ENCODE measurements around the gene FUT4.

- TF ChIP-seq NFATC4 (CRISPR knock-in tag; IDR thresholded peaks at IDR 0.05) (no peak), MAX (CRISPR knock-in tag; IDR thresholded peaks at IDR 0.05) (no peak), CTCF (IDR thresholded peaks at IDR 0.05) (no peak)
- TF ChIP-seq, protein P1, sequence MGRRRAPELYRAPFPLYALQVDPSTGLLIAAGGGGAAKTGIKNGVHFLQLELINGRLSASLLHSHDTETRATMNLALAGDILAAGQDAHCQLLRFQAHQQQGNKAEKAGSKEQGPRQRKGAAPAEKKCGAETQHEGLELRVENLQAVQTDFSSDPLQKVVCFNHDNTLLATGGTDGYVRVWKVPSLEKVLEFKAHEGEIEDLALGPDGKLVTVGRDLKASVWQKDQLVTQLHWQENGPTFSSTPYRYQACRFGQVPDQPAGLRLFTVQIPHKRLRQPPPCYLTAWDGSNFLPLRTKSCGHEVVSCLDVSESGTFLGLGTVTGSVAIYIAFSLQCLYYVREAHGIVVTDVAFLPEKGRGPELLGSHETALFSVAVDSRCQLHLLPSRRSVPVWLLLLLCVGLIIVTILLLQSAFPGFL (CRISPR knock-in tag; IDR thresholded peaks at IDR 0.05; ENCODE audit: borderline replicate concordance): no peak
- TF ChIP-seq, protein P2, sequence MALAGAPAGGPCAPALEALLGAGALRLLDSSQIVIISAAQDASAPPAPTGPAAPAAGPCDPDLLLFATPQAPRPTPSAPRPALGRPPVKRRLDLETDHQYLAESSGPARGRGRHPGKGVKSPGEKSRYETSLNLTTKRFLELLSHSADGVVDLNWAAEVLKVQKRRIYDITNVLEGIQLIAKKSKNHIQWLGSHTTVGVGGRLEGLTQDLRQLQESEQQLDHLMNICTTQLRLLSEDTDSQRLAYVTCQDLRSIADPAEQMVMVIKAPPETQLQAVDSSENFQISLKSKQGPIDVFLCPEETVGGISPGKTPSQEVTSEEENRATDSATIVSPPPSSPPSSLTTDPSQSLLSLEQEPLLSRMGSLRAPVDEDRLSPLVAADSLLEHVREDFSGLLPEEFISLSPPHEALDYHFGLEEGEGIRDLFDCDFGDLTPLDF (CRISPR knock-in tag; IDR thresholded peaks at IDR 0.05): no peak
These were observed 44.7 kb downstream of the FUT4 start for GRCh38 chr11:94588366-94588942.

All from WTC11 (cell line).